Trophoblast cell (in vitro differentiated cells and primary cell): Measurements from ENCODE around the gene FBN1.

Experiments
- DNase-seq, 2 donors: peaks; one replicate each; pipeline ENCODE4 v3.0.0-alpha.2; 2016
- H2AFZ ChIP-seq: 2 replicates; pipeline ENCODE4 v1.6.1; 2013; ENCODE audit warnings: low read length, moderate library complexity, mild to moderate bottlenecking; ENCODE audit not compliant: insufficient read depth, poor library complexity
- H2AK5ac ChIP-seq: 2 replicates; pipeline ENCODE4 v1.6.1; 2013; ENCODE audit warnings: mild to moderate bottlenecking, low read length
- H2BK120ac ChIP-seq: 2 replicates; pipeline ENCODE4 v1.6.1; 2013; ENCODE audit warnings: low read length, mild to moderate bottlenecking, moderate library complexity; ENCODE audit not compliant: insufficient read depth, poor library complexity
- H2BK12ac ChIP-seq: 2 replicates; pipeline ENCODE4 v1.6.1; 2013; ENCODE audit warnings: mild to moderate bottlenecking, low read length, moderate library complexity
- H2BK5ac ChIP-seq: 2 replicates; pipeline ENCODE4 v1.6.1; 2013; ENCODE audit warnings: low read length, low read depth, moderate library complexity, mild to moderate bottlenecking; ENCODE audit not compliant: poor library complexity
- H3K14ac ChIP-seq: 2 replicates; pipeline ENCODE4 v1.6.1; 2013; ENCODE audit warnings: mild to moderate bottlenecking, low read length
- H3K18ac ChIP-seq: 2 replicates; pipeline ENCODE4 v1.6.1; 2013; ENCODE audit warnings: mild to moderate bottlenecking, low read length
- H3K23ac ChIP-seq: 2 replicates; pipeline ENCODE4 v1.6.1; 2013; ENCODE audit warnings: low read length
- H3K27ac ChIP-seq: 2 replicates; pipeline ENCODE4 v1.5.1; 2013; ENCODE audit warnings: low read depth, mild to moderate bottlenecking, inconsistent platforms, low read length, moderate library complexity
- H3K27me3 ChIP-seq: 2 replicates; pipeline ENCODE4 v1.6.1; 2013; ENCODE audit warnings: inconsistent platforms, mild to moderate bottlenecking, low read length, moderate library complexity; ENCODE audit not compliant: insufficient read depth
- H3K36me3 ChIP-seq, 2 experiments: 1 replicate in 1 of 2; 2 replicates in 1 of 2; pipeline ENCODE4 v1.6.1; 2013; ENCODE audit warnings: low read length in 2 of 2, mild to moderate bottlenecking in 2 of 2, moderate library complexity in 1 of 2; ENCODE audit not compliant: insufficient read depth in 2 of 2, control insufficient read depth in 1 of 2
- H3K4ac ChIP-seq: 2 replicates; pipeline ENCODE4 v1.6.1; 2013; ENCODE audit warnings: low read depth, mild to moderate bottlenecking, low read length, moderate library complexity
- H3K4me1 ChIP-seq, 2 experiments: 1 replicate in 1 of 2; 2 replicates in 1 of 2; pipeline ENCODE4 v1.6.1; 2013; ENCODE audit warnings: low read length in 2 of 2, mild to moderate bottlenecking in 2 of 2, moderate library complexity in 1 of 2; ENCODE audit not compliant: insufficient read depth in 2 of 2, control insufficient read depth in 1 of 2
- H3K4me2 ChIP-seq: 2 replicates; pipeline ENCODE4 v1.6.1; 2013; ENCODE audit warnings: inconsistent platforms, mild to moderate bottlenecking, low read length, moderate library complexity
- H3K4me3 ChIP-seq: 2 replicates; pipeline ENCODE4 v1.5.1; 2013; ENCODE audit warnings: mild to moderate bottlenecking, low read depth, low read length, inconsistent platforms
- H3K79me1 ChIP-seq: one replicate; pipeline ENCODE4 v1.6.1; 2013; ENCODE audit warnings: low read length
- H3K79me2 ChIP-seq: 2 replicates; pipeline ENCODE4 v1.6.1; 2013; ENCODE audit warnings: low read length, mild to moderate bottlenecking; ENCODE audit not compliant: control insufficient read depth, insufficient read depth, poor library complexity
- H3K9ac ChIP-seq: 2 replicates; pipeline ENCODE4 v1.6.1; 2013; ENCODE audit warnings: mild to moderate bottlenecking, low read length
- H3K9me3 ChIP-seq: 2 replicates; pipeline ENCODE4 v1.6.1; 2013; ENCODE audit warnings: low read depth, mild to moderate bottlenecking, control low read depth, inconsistent platforms, low read length; ENCODE audit not compliant: insufficient read depth
- H4K12ac ChIP-seq: 2 replicates; pipeline ENCODE4 v1.6.1; 2013; ENCODE audit warnings: low read depth, mild to moderate bottlenecking, low read length, moderate library complexity
- H4K8ac ChIP-seq: 2 replicates; pipeline ENCODE4 v1.6.1; 2013; ENCODE audit warnings: low read depth, mild to moderate bottlenecking, low read length, moderate library complexity
- H4K91ac ChIP-seq: one replicate; pipeline ENCODE4 v1.6.1; 2013; ENCODE audit warnings: low read depth, mild to moderate bottlenecking, low read length, moderate library complexity
- WGBS: extraction: QIAGEN DNeasy Blood & Tissue Kit; methylation state at CpG from one replicate; pipeline ENCODE4 v1.1.7; 2013; ENCODE audit warnings: missing lambda C conversion rate; ENCODE audit not compliant: insufficient read length, insufficient coverage; ENCODE audit errors: extremely low coverage; 5-methylcytosine and 5-hydroxymethylcytosine counted together

FBN1 gene

DNA sequence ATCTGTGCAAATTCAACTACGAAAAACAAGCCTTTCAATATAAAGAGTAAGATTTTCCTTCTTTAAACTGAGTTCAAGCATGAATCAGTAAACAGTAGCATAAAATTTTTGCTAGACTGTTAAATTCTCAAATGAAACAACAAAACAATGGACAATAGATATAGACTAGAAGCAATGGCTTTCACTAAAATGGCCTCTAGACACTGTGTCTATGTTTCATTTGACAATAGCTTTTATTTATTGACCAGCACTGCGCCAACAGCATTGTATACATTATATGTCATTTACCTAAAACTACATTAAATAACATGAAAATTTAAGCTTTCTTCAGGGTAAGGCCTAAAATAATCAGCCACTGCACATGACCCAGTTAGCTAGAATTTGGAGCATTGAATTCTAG, 165.8 kb downstream of the FBN1 start:
- no peaks in the 10 kb centered on the region for H3K9me3 ChIP-seq
- H3K36me3 ChIP-seq: no peaks in the 10 kb centered on the region
- no peak overlapping the region for H2AK5ac ChIP-seq
- H3K4me2 ChIP-seq: no peak overlapping the region
- DNase-seq: no peak
- no peak overlapping the region for H3K9ac ChIP-seq
- H4K8ac ChIP-seq: no peak overlapping the region
- H3K79me2 ChIP-seq: no peaks in the 10 kb centered on the region
- peaks cover 1% of the 10 kb centered on the region in 2 experiments for H3K4me1 ChIP-seq
- H2BK120ac ChIP-seq: no peak overlapping the region
- H3K4me3 ChIP-seq: no peak overlapping the region
- no peak overlapping the region for H4K12ac ChIP-seq
- no peak overlapping the region for H2BK5ac ChIP-seq
- WGBS: no CpG with 5 or more reads among the region's 2 CpGs
- H3K27ac ChIP-seq: no peak overlapping the region
- no peak overlapping the region for H2AFZ ChIP-seq
- H4K91ac ChIP-seq: no peak overlapping the region
- H3K14ac ChIP-seq: no peak overlapping the region
- no peak overlapping the region for H3K18ac ChIP-seq
- H3K23ac ChIP-seq: no peak overlapping the region
- no peak overlapping the region for H3K4ac ChIP-seq
- no peaks in the 10 kb centered on the region for H3K27me3 ChIP-seq
- H2BK12ac ChIP-seq: no peak overlapping the region
- no peaks in the 10 kb centered on the region for H3K79me1 ChIP-seq

DNA sequence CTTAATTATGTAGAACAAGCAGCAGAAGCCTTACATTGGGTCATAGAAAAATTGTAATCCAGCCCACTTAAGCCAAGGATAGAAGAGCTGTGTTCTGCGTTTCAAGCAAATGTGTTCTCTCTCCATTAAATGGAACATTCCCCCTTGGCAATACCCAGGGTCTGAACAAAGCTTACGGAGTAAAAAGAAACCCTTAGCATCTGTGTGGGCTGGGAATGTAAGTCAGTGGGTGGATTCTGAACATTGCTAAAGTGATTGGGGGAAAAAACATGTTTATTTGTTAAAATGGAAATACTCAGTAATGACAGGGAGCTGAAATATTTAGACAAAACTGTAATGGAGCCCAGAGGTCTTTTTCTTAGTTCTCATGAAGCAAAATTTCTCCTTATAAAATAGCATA, 166.9 kb downstream of the FBN1 start:
- H4K12ac ChIP-seq: no peak overlapping the region

GRCh38 chr15:48477795-48478360, 167.6 kb downstream of the FBN1 start:
- Histone ChIP-seq H3K79me2 (no peaks in the 10 kb centered on the region), H3K36me3 (no peaks in the 10 kb centered on the region), H3K4me3 (peak overlapping the region; percentile 37), H2BK12ac (peak overlapping the region; percentile 3), H3K4ac (no peak overlapping the region), H4K12ac (no peak overlapping the region), H4K8ac (no peak overlapping the region), H3K9me3 (no peaks in the 10 kb centered on the region), H2BK120ac (no peak overlapping the region), H3K4me2 (no peak overlapping the region), H3K23ac (no peak overlapping the region), H2AK5ac (no peak overlapping the region), H4K91ac (no peak overlapping the region), H3K27me3 (no peaks in the 10 kb centered on the region), H3K79me1 (no peaks in the 10 kb centered on the region), H3K18ac (no peak overlapping the region), H3K9ac (no peak overlapping the region), H3K4me1 (peaks cover 1% of the 10 kb centered on the region in 2 experiments), H2BK5ac (no peak overlapping the region), H3K27ac (no peak overlapping the region), H3K14ac (no peak overlapping the region), H2AFZ (no peak overlapping the region)
- peak in 1 of 2 donors; percentile 15 for DNase-seq
- no CpG with 5 or more reads among the region's 6 CpGs for WGBS

More for the DNA sequence above, 166.9 kb downstream of the FBN1 start:
- no peak overlapping the region for H2BK12ac ChIP-seq
- no peaks in the 10 kb centered on the region for H3K79me1 ChIP-seq
- no peaks in the 10 kb centered on the region for H3K9me3 ChIP-seq
- H3K4me3 ChIP-seq: no peak overlapping the region
- H4K8ac ChIP-seq: no peak overlapping the region
- H3K36me3 ChIP-seq: no peaks in the 10 kb centered on the region
- H2AK5ac ChIP-seq: no peak overlapping the region
- H3K14ac ChIP-seq: no peak overlapping the region
- no peak overlapping the region for H2BK5ac ChIP-seq
- no peak overlapping the region for H3K27ac ChIP-seq
- no peak overlapping the region for H2BK120ac ChIP-seq
- no peak overlapping the region for H3K23ac ChIP-seq
- H3K27me3 ChIP-seq: no peaks in the 10 kb centered on the region
- no peak overlapping the region for H3K18ac ChIP-seq
- H3K9ac ChIP-seq: no peak overlapping the region
- peaks cover 1% of the 10 kb centered on the region in 2 experiments for H3K4me1 ChIP-seq
- WGBS: no CpG with 5 or more reads among the region's 2 CpGs
- H3K79me2 ChIP-seq: no peaks in the 10 kb centered on the region
- no peak for DNase-seq
- no peak overlapping the region for H3K4me2 ChIP-seq
- no peak overlapping the region for H3K4ac ChIP-seq
- H2AFZ ChIP-seq: no peak overlapping the region
- no peak overlapping the region for H4K91ac ChIP-seq

- peak; percentile 84 to 94 for DNase-seq
- no peak overlapping the region for H2BK12ac ChIP-seq
- H2BK5ac ChIP-seq: no peak overlapping the region
- H2AK5ac ChIP-seq: no peak overlapping the region
- no peaks in the 10 kb centered on the region for H3K36me3 ChIP-seq
- H4K8ac ChIP-seq: no peak overlapping the region
- no peak overlapping the region for H3K23ac ChIP-seq
- H3K27ac ChIP-seq: no peak overlapping the region
- H3K14ac ChIP-seq: no peak overlapping the region
- H3K79me2 ChIP-seq: no peaks in the 10 kb centered on the region
- H3K4me2 ChIP-seq: no peak overlapping the region
- no peak overlapping the region for H4K91ac ChIP-seq
- no CpG with 5 or more reads among the region's 2 CpGs for WGBS
- H3K9me3 ChIP-seq: no peaks in the 10 kb centered on the region
- H2AFZ ChIP-seq: no peak overlapping the region
- H3K79me1 ChIP-seq: no peaks in the 10 kb centered on the region
- no peak overlapping the region for H3K4ac ChIP-seq
- H3K4me1 ChIP-seq: peaks cover 1% of the 10 kb centered on the region in 2 experiments
- H3K4me3 ChIP-seq: no peak overlapping the region
- H3K27me3 ChIP-seq: no peaks in the 10 kb centered on the region
- no peak overlapping the region for H3K18ac ChIP-seq
- no peak overlapping the region for H3K9ac ChIP-seq
- no peak overlapping the region for H2BK120ac ChIP-seq
- no peak overlapping the region for H4K12ac ChIP-seq
Observed at GRCh38 chr15:48475600-48476395, 169.7 kb downstream of the FBN1 start.
